Middle frontal gyrus (tissue), 1 donor: ENCODE results near the gene SGTB.

ENCODE experiments used
- DNase-seq: peaks from one replicate; pipeline ENCODE4 v3.0.0-alpha.2; 2015; ENCODE audit warnings: low spot score; ENCODE audit errors: extremely low spot score

SGTB gene, protein sequence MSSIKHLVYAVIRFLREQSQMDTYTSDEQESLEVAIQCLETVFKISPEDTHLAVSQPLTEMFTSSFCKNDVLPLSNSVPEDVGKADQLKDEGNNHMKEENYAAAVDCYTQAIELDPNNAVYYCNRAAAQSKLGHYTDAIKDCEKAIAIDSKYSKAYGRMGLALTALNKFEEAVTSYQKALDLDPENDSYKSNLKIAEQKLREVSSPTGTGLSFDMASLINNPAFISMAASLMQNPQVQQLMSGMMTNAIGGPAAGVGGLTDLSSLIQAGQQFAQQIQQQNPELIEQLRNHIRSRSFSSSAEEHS

DNA sequence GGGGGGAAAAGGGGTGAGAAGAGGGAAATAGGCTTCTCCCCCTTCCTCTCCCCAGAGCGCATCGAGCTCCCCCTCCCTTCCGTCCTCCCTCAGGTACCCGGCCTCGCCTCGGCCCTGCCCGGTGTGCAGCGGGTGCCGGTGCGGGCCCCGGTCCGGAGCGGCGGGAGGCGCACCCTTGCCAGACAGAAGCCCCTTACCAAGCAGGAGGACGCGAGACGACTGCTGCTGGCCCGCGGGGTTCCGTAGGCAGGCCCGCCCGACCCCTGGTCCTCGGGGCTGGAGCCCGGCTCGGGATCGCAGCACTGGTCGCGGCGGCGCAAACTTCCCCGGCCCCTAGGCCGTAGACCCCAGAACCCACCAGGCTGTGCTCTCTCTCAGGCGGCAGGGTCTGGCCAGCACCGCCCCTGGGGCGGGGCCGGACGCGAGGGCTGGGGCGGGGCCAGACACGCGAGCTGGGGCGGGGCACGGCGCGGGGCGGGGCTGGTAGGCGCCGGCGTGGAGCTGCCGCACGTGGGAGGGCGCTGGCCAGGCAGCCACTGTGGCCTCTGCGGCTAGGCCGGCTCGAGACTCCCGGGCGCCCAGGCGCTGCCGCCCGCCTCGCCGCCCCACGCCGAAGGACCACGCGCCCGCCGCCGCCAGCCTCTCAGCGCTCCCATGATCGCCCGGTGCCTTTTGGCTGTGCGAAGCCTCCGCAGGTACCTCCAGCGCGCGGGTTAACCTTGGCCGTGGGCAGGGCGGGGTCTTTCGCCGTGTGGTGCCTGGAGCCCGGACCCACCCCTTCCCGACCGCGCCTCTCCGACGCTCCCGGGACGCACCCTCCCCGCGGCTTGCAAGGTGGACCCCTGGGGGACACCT, at the start of gene SGTB, which contains the start of gene NLN:
Gene SGTB (minus strand): TSS at position 390 of the 855 bp plus-strand sequence. CDS start 1,302 bp downstream, outside the sequence.
Gene NLN (plus strand): TSS at position 486 of the 855 bp plus-strand sequence. CDS start 169 bp downstream, at position 655.
- DNase-seq, result peak; percentile 69

DNA sequence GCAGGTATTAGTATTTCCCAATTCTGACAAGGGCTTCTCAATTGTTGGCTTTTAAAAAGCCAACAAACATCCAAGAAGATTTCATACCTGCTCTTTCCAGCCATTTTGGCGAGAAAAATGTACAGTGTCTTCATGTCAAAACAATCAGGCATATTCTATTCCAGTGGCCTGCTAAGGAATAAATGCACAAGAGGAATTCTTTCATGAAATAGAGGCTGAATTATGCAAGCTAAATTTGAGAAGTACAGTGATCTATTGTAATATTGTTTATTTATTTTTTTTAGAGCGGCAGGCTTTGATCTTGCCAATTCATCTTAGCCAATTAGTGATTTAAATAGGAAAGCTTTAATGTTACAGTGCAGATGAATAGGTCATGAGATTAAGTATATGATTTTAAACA, 49.4 kb upstream of the SGTB start:
- DNase-seq, result no peak

DNA sequence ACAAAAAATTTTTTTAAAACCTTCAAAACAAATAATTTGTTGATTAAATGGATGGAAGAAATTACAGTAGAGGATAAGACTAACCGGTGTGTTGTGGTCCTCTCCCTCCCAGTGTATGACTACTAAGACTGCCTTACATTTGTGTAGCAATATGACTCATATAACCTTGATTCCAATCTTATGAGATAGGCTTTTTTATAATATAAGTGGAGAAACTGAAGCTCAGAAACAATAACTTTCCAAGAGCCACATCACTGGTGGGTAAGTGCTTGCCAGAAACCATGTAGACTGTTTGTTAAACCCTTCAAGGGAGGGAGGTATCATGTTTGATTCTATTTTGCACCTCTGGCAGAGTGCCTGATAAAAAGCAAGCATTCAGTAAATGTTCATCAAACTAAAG, 47.6 kb upstream of the SGTB start:
- DNase-seq, result no peak

DNA sequence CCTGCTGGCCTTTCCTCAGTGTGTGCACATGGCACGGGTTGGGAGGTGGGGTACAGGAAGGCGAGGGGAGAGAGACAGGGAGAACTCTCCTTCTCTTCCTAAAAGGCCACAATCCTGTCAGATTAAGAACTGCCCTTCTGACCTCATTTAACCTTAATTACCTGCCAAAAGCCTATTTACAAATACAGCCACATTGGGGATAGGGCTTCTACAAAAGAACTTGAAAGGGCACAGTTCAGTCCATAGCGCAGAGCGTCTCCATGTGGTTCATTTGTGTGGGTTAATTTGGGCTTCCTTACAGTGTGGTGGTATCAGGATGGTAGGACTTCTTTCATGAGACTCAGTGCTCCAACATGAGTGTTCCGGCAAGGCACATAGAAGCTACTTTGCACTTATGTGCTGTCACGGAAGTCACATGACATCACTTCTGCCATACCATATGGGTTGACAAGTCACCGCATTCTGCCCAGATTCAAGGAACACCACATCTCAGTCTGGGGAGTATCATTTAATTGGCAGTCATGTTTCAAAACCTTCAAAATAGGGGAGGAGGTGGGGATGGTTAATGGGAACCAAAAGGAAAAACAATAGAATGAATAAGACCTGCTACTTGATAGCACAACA, 46.9 kb upstream of the SGTB start:
- DNase-seq, result no peak

DNA sequence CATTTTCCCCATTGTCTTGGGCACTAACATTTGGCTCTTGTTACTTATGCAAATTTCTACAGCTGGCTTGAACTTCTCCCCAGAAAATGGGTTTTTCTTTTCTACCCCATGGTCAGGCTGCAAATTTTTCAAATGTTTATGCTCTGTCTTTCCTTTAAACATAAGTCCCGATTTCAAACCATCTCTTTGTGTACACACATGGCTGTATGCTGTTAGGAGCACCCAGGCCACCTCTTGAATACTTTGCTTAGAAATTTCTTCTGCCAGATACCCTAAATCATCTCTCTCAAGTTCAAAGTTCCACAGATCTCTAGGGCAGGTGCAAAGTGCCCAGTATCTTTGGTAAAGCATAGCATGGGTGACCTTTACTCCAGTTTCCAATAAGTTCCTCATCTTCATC, 45.7 kb upstream of the SGTB start:
- no peak for DNase-seq

DNA sequence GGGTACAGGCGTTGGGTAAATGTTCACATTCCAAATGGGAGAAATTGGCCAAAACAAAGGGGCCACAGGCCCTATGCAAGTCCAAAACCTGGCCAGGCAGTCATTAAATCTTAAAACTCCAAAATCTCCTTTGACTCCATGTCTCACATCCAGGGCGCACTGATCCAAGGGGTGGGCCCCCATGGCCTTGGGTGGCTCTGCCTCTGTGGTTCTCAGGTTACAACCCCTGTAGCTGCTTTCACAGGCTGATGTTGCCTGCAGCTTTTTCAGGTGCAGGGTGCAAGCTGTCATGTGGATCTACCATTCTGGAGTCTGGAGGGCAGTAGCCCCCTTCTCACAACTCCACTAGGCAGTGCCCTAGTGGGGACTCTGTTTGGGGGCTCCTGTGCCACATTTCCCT, 44.9 kb upstream of the SGTB start:
- DNase-seq, result no peak

DNA sequence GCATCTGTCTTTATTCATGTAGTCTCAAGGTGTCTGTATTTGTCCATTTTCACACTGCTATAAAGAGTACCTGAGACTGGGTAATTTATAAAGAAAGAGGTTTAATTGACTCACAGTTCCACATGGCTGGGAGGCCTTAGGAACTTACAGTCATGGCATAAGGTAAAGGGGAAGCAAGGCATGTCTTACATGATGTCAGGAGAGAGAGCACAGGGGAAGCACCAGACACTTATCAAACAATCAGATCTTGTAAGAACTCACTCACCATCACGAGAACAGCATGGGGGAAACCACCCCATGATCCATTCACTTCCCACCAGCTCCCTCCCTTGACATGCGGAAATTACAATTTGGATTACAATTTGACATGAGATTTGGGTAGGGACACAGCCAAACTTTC, 44.3 kb upstream of the SGTB start:
- DNase-seq, result no peak

DNA sequence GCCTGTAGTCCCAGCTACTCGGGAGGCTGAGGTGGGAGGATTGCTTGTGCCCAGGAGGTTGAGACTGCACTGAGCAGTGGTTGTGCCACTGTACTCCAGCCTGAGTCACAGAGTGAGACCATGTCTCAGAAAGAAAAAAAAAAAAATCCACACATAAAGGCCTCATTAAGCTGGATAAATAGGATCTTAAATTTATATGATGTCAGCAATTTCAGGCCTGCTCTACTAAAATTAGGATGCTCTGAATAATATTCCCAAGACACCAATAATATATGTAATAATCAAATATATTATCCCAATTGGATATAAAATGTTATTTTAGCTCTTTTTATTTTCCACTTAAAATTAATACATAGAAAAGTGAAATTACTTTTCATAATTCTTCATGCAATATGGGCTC, 43.7 kb upstream of the SGTB start:
- no peak for DNase-seq

DNA sequence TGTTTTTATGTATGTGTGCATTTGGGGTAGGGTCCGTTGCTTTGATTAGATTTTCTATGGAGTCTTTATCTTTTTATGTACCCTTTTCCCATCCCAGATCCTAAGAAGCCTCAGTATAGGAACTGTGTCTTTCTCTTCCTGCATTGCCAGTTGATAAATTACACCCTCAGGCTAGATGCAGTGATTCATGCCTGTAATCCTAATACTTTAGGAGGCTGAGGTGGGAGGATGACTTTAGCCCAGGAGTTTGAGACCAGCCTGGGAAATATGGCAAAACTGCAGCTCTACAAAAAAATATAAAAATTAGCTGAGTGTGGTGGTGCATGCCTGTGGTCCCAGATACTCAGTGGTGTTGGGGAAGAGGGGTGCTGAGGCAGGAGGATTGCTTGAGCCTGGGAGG, 40.3 kb upstream of the SGTB start:
- DNase-seq, result no peak

DNA sequence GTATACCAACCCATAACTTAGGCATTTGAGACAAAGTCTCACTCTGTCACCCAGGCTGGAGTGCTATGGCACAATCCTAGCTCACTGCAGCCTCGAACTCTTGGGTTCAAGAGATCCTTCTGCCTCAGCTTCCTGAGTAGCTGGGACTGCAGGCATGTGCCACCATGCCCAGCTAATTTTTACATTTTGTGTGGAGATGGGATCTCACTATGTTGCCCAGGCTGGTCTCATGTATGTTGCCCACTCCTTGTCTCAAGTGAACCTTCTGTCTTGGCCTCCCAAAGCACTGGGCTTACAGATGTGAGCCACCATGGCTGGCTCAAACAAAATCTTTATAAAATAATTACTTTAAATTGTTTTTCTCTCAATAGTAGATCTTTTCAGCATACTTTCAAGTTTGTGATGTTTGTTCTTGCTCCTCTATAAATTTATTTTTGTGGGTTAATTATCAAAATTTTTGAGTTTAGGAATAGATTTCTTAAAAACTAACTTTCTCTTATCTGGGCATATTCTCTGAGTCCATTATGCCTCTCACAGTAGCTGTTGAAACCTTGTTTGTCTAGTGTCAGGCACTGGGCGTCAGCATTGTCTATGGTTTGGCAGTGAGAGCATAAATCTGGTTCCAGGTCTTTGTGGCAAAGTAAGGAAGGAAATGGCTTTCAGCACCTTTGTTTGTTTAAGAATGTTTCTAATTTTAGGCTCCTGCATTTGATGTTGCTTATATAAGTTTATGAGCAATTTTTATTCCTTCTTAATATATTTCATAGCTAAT, 38.8 kb upstream of the SGTB start:
- peak; percentile 43 for DNase-seq

DNA sequence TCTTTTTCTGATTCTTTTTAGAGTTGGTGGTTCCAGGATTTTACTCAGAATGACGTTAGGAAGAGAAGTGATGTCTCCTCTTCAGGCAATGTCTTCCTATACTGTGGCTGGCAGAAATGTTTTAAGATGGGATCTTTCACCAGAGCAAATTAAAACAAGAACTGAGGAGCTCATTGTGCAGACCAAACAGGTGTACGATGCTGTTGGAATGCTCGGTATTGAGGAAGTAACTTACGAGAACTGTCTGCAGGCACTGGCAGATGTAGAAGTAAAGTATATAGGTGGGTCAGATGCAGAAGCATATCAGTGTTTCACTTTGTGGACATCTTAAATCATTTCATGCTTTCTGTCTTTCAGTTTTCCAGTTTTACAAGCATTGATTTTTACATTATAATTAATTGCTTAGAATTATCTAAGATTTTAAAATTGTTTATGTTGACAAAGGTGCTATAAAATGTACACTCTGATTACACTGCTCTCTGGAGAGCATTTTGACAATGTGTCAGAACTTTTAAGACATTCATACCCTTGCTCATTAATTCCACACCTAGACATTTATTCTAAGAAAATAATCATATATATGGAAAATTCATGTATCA, 36.7 kb upstream of the SGTB start:
- no peak for DNase-seq

DNA sequence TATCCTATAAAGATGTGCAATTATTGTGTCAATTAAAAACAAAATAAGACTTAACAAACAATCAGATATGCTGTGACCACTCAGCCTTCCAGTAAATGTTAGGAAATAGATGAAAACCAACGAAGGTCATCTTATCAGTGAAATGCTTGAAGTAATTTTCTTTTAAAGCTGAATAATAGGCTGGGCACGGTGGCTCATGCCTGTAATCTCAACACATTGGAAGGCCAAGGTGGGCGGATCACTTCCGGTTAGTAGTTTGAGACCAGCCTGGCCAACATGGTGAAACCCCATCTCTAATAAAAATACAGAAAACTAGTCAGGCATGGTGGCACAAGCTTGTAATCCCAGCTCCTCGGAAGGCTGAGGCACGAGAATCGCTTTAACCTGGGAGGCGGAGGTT, 31.3 kb upstream of the SGTB start:
- DNase-seq, result no peak

DNA sequence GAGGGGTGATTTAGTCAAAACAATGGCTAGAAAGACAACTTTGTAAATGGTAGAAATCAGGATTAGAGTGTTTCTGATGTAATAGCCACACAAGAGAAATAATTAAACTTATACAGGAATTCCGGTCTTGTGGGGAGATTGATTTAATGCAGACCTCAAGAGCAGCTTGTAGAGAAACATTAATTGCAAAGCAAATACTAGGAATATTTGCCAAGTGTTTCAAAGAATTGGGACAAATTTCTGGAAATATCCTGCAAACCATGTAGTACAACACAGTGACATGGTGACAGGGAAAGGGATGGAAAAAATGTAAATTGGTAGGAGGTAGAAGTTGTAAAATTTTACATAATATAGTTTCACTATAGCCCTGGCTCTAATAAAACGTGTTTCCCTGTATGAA, 29.0 kb upstream of the SGTB start:
- DNase-seq, result no peak

DNA sequence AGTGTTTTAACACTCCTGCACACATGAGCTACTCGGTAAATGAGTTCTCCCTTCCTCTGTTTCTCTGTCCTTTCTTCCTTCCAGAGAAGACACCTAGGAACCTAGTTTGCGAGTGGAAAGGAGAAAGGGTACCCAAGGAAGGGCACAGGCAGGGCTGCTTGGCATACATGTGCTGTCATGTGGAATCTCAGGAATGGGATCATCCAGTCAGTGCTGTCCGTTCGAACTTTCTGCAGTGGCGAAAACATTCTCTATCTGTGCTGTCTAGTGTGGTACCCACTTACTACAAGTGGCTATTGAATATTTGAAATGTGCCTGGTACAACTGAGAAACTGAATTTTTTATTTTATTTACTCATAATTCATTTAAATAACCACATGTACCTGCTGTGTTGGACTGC, 28.0 kb upstream of the SGTB start:
- no peak for DNase-seq

DNA sequence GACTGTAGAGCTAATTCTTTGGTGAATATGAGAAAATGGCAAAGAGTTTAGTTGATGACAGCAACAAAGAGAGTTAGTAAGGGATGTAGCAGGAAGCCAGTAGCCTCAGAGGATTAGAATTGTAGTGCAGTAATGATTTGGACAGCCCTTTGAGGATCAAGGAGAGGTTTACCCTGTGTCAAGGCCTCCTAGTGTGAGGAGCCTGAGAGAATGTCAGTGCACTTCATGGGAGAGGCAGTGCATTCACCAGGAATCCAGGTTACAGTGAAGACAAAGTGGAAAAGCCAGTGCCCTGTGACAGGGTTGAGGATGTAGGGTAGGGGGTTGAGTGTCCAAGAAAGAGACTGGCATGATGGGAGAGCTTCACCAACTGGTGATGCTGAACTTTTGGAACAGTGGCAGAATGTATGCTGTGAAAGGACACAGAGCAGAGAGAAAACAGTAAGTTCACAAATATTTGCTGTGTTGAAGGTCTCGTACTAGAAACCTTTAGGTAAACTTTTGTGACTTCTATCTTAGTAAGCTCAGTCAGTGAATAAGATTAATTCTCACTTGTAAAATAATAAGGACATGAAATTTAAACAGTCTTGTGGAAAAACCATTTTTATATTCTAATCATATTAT, 27.4 kb upstream of the SGTB start:
- DNase-seq, result no peak

DNA sequence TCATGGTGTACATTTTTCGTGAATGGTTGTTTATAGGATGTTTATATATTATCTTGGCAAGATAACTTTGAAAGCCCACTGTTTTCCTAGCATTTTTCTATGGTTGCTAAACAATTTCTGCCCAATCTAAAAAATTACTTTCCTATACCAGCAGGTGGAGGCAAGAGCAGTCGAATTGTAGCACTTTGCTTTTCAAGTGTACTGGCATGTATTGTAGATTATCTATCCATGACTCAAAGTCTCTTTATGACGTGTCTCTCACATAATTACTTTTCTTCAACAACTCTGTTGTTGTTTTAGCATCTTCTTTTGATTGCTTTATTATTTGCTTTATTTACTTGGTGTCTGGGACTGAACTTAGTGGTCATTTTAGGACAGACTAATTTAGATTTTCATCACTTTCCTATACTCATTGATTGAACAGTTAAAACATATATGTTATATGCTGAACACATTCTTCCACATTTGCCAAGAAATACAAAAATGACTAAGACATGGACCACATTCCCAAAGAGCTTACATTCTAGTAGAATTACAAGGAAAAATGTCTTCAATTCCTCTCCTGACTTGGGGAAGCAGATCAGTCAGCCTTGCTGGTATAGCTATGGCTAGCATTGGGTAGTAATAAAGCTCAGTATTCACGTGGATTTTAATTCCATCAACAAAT, 20.8 kb upstream of the SGTB start:
- DNase-seq, result no peak

DNA sequence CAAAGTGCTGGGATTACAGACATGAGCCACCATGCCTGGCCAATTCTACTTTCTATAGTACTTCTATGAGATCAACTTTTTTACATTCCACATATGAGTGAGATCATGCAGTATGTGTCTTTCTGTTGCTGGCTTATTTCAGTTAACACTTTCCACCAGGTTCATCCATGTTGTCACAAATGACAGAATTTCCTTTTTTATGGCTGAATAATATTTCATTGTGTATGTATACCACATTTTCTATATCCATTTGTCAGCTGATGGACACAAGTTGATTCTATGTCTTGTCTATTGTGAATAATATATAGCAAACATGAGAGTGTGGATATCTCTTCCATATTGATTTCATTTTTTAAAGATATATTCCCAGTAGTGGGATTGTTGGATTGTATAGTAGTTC, 17.3 kb upstream of the SGTB start:
- no peak for DNase-seq

DNA sequence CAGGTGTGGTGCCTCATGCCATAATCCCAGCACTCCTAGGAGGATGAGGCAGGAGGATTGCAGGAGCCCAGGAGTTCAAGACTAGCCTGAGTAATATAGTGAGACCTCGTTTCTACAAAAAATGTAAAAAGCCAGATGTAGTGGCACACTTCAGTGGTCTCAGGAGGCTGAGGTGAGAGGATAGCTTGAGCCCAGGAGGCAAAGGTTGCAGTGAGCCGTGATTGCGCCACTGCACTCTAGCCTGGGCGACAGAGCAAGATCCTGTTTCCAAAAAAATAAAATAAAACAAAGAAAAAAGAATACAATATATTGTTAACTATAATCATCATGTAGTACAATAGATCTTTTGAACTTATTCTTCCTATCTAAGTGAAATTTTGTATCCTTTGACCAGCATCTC, 16.4 kb upstream of the SGTB start:
- DNase-seq, result no peak

DNA sequence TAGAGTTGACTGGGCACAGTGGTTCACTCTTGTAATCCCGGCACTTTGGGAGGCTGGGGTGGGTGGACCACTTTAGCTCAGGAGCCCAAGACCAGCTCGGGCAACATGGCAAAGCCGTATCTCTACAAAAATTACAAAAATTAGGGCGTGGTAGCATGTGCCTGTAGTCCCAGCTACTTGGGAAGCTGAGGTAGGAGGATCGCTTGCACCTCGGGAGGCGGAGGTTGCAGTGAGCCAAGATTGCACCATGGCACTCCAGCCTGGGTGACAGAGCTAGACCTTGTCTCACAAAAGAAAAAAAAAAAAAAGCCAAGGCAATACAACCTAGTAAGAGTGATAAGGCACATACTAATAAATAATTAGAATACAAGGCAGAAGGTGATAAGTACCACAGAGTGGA, 15.9 kb upstream of the SGTB start:
- DNase-seq, result no peak

DNA sequence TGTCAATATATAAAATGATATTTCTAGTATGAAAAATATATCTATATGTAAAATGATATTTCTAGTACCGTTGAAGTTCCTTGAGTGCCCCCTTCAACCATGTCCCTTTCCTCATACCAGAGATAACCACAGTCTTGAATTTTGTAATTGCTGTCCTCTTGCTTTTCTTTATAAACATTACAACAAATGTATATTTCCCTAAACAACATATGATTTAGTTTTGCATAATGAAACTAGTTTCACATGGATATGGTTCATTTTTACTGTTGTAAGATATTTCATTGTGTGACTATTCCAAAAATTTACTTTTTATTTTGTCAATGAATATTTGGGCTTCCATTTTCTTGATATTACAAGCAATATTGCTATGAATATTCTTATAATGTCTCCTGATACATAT, 14.1 kb upstream of the SGTB start:
- no peak for DNase-seq
